SHP77 treated with DMSO at 0.1 percent for 48 hours (cell line): ENCODE results near the gene KCNV2.

Experiments
- DNase-seq: peaks from one replicate; lab custom pipeline; 2025; lab: John Stamatoyannopoulos, UW

The KCNV2 gene

GRCh38 chr9:2720179-2720654 is 2.9 kb downstream of the KCNV2 start:
- no peak for DNase-seq

GRCh38 chr9:2722715-2723114 is 5.4 kb downstream of the KCNV2 start:
- no peak for DNase-seq

GRCh38 chr9:2723376-2724065 is 6.2 kb downstream of the KCNV2 start:
- DNase-seq, result no peak

GRCh38 chr9:2725126-2725525 is 7.8 kb downstream of the KCNV2 start:
- DNase-seq, result no peak

- DNase-seq, result no peak
Observed at GRCh38 chr9:2725898-2726649, 8.8 kb downstream of the KCNV2 start.

- no peak for DNase-seq
Observed at GRCh38 chr9:2726650-2727340, 9.5 kb downstream of the KCNV2 start.

GRCh38 chr9:2727374-2727773 is 10.1 kb downstream of the KCNV2 start:
- no peak for DNase-seq

- peak; percentile 2 for DNase-seq
Observed at GRCh38 chr9:2727966-2728613, 10.8 kb downstream of the KCNV2 start.

GRCh38 chr9:2729003-2729402 is 11.7 kb downstream of the KCNV2 start:
- DNase-seq, result no peak

- no peak for DNase-seq
Observed at GRCh38 chr9:2729721-2730120, 12.4 kb downstream of the KCNV2 start.

GRCh38 chr9:2730971-2731370 is 13.7 kb downstream of the KCNV2 start:
- no peak for DNase-seq

GRCh38 chr9:2732492-2732891 is 15.2 kb downstream of the KCNV2 start:
- no peak for DNase-seq

GRCh38 chr9:2740616-2741015 is 23.3 kb downstream of the KCNV2 start:
- no peak for DNase-seq

- DNase-seq, result peak; percentile 2
Observed at GRCh38 chr9:2741441-2742158, 24.3 kb downstream of the KCNV2 start.

- DNase-seq, result no peak
Observed at GRCh38 chr9:2742214-2742613, 24.9 kb downstream of the KCNV2 start.

GRCh38 chr9:2743937-2744529 is 26.7 kb downstream of the KCNV2 start:
- DNase-seq, result no peak

- no peak for DNase-seq
Observed at GRCh38 chr9:2745560-2746380, 28.5 kb downstream of the KCNV2 start.

- no peak for DNase-seq
Observed at GRCh38 chr9:2749485-2749884, 32.2 kb downstream of the KCNV2 start.

- DNase-seq, result no peak
Observed at GRCh38 chr9:2755285-2755684, 38.0 kb downstream of the KCNV2 start.

GRCh38 chr9:2758162-2758897 is 41.0 kb downstream of the KCNV2 start:
- DNase-seq, result no peak
